HG03565 (cell line): Measurements from ENCODE around the gene EEF1AKMT1.

Experiments used
- ATAC-seq: cut with Tn5 transposase; IDR thresholded peaks from one replicate; pipeline ENCODE4 v1.9.1; 2021; ENCODE audit warnings: mild to moderate bottlenecking, moderate library complexity; ENCODE audit not compliant: unreplicated experiment

EEF1AKMT1 gene

GRCh38 chr13:20721058-20721453 lies 52.7 kb downstream of the EEF1AKMT1 start:
- no peak for ATAC-seq

- no peak for ATAC-seq
Measured at GRCh38 chr13:20720499-20720898, 53.3 kb downstream of the EEF1AKMT1 start.

GRCh38 chr13:20719783-20720182 lies 54.0 kb downstream of the EEF1AKMT1 start:
- ATAC-seq: no peak

GRCh38 chr13:20718958-20719566 lies 54.7 kb downstream of the EEF1AKMT1 start:
- no peak for ATAC-seq

GRCh38 chr13:20717581-20718542 lies 55.9 kb downstream of the EEF1AKMT1 start:
- ATAC-seq: no peak

GRCh38 chr13:20716951-20717350 lies 56.8 kb downstream of the EEF1AKMT1 start:
- no peak for ATAC-seq

- ATAC-seq: no peak
Measured at GRCh38 chr13:20715330-20715712, 58.4 kb downstream of the EEF1AKMT1 start.

GRCh38 chr13:20714563-20715329 lies 59.0 kb downstream of the EEF1AKMT1 start:
- ATAC-seq: no peak

GRCh38 chr13:20714161-20714560 lies 59.6 kb downstream of the EEF1AKMT1 start:
- no peak for ATAC-seq

GRCh38 chr13:20713751-20714150 lies 60.0 kb downstream of the EEF1AKMT1 start:
- ATAC-seq: no peak

- ATAC-seq: no peak
Measured at GRCh38 chr13:20713014-20713376, 60.8 kb downstream of the EEF1AKMT1 start.

GRCh38 chr13:20711301-20712044 lies 62.3 kb downstream of the EEF1AKMT1 start:
- ATAC-seq: no peak

GRCh38 chr13:20709782-20710181 lies 64.0 kb downstream of the EEF1AKMT1 start:
- no peak for ATAC-seq

- no peak for ATAC-seq
Measured at GRCh38 chr13:20709369-20709768, 64.4 kb downstream of the EEF1AKMT1 start.

GRCh38 chr13:20708216-20708615 lies 65.5 kb downstream of the EEF1AKMT1 start:
- no peak for ATAC-seq

- no peak for ATAC-seq
Measured at GRCh38 chr13:20706661-20707060, 67.1 kb downstream of the EEF1AKMT1 start.

- no peak for ATAC-seq
Measured at GRCh38 chr13:20704459-20705069, 69.2 kb downstream of the EEF1AKMT1 start.

- ATAC-seq: peak; percentile 92
Measured at GRCh38 chr13:20703780-20704458, 69.8 kb downstream of the EEF1AKMT1 start.

- no peak for ATAC-seq
Measured at GRCh38 chr13:20702915-20703779, 70.6 kb downstream of the EEF1AKMT1 start, which contains the start of gene IL17D. TSS of gene IL17D (plus strand) at chr13:20703699. CDS start at chr13:20704002, 303 bp downstream.
